K562 (cell line): Measurements from ENCODE around the gene NSMF. TPM values are rescaled to one million over a fixed set of nuclear protein-coding genes. Genes with fewer than 3 reads are reported as not detected.

Source experiments
- ATAC-seq: fragments of 200-7000 bp; cut with Tn5 transposase; 3 replicates; pipeline ENCODE4 v1.9.1; 2020; ENCODE audit warnings: moderate library complexity
- BruUV-seq: library from RNA; stranded (reverse); fragments of 400-500 nt; replicated peaks from 2 replicates; lab custom pipeline; 2021; lab: Mats Ljungman, UMichigan
- CTCF ChIA-PET: fragments of 300-600 bp; formaldehyde crosslinking; extraction: SDS; loops from one replicate; lab custom pipeline; 2021; ENCODE audit warnings: low intra/inter-chr PET ratio; lab: Yijun Ruan, JAX
- POLR2A ChIA-PET: fragments of 300-600, 350-650 bp; sonication (Branson Sonifier 250); formaldehyde crosslinking; extraction: SDS; loops from one replicate; lab custom pipeline; 2021; ENCODE audit warnings: antibody characterized with exemption, inconsistent platforms; lab: Yijun Ruan, JAX
- DNase-seq, 4 experiments: peaks; one replicate each; pipeline versions ENCODE4 v3.0.0 to v3.0.0-alpha.2; 2011 to 2018; ENCODE audit warnings: low spot score in 3 of 4, mixed read lengths in 3 of 4; ENCODE audit errors: extremely low read depth in 1 of 4
- FAIRE-seq: peaks from 2 replicates; lab custom pipeline; 2011; peaks lifted over from hg19 to GRCh38; lab: Jason Lieb, UNC
- H2AFZ ChIP-seq: 2 replicates; pipeline ENCODE4 v1.6.0; 2011; ENCODE audit warnings: low read depth, low read length, control low read depth, inconsistent platforms
- H3K27ac ChIP-seq: fragments of 200-600 bp; 3 replicates; pipeline ENCODE4 v1.8.0; 2011; ENCODE audit warnings: low read depth, mild to moderate bottlenecking, control low read depth, inconsistent platforms, low read length, moderate library complexity, mixed read lengths; ENCODE audit errors: extremely low read depth
- H3K27me3 ChIP-seq, 2 experiments: fragments of 300-600 bp in 1 of 2; 2 replicates in 1 of 2; 3 replicates in 1 of 2; pipeline versions ENCODE4 v1.6.0 to v1.8.0; 2011; ENCODE audit warnings: inconsistent platforms in 2 of 2, low read length in 2 of 2, mild to moderate bottlenecking in 1 of 2, mixed read lengths in 1 of 2, moderate library complexity in 1 of 2; ENCODE audit not compliant: control insufficient read depth in 2 of 2, insufficient read depth in 2 of 2
- H3K36me3 ChIP-seq: fragments of 300-600 bp; 3 replicates; pipeline ENCODE4 v1.8.0; 2011; ENCODE audit warnings: mild to moderate bottlenecking, low read length, inconsistent platforms; ENCODE audit not compliant: control insufficient read depth, insufficient read depth
- H3K4me1 ChIP-seq, 2 experiments: fragments of 200-600 bp in 1 of 2; replicated peaks in 1 of 2; 2 replicates in 1 of 2; 3 replicates in 1 of 2; pipeline versions ENCODE4 v1.5.1 to v1.8.0; 2011; ENCODE audit warnings: inconsistent platforms in 2 of 2, low read length in 2 of 2, mild to moderate bottlenecking in 1 of 2, mixed read lengths in 1 of 2, moderate library complexity in 1 of 2; ENCODE audit not compliant: control insufficient read depth in 2 of 2, insufficient read depth in 2 of 2
- H3K4me2 ChIP-seq: 2 replicates; pipeline ENCODE4 v1.6.1; 2011; ENCODE audit warnings: low read length, control low read depth, inconsistent platforms, mixed read lengths; ENCODE audit not compliant: insufficient read depth
- H3K4me3 ChIP-seq: fragments of 200-600 bp; sonication (generic), shearing (Covaris generic); 2 replicates; pipeline ENCODE4 v1.5.1; 2016; ENCODE audit warnings: control low read depth, inconsistent platforms
- H3K79me2 ChIP-seq: fragments of 200-600 bp; 3 replicates; pipeline ENCODE4 v1.8.0; 2011; ENCODE audit warnings: low read length, inconsistent platforms; ENCODE audit not compliant: control insufficient read depth, insufficient read depth
- H3K9ac ChIP-seq, 2 experiments: 2 replicates each; pipeline versions ENCODE4 v1.6.0 to v1.6.1; 2011; ENCODE audit warnings: low read depth in 2 of 2, low read length in 2 of 2, control low read depth in 1 of 2, inconsistent platforms in 1 of 2, mild to moderate bottlenecking in 1 of 2, mixed read lengths in 1 of 2; ENCODE audit not compliant: insufficient read depth in 1 of 2
- H3K9me1 ChIP-seq: one replicate; pipeline ENCODE4 v1.6.0; 2011; ENCODE audit warnings: inconsistent platforms, mild to moderate bottlenecking, low read length, moderate library complexity; ENCODE audit not compliant: control insufficient read depth, insufficient read depth
- H3K9me3 ChIP-seq: replicated peaks from 2 replicates; pipeline ENCODE4 v1.5.1; 2011; ENCODE audit warnings: low read depth, low read length, inconsistent platforms; ENCODE audit not compliant: control insufficient read depth, insufficient read depth
- H4K20me1 ChIP-seq: replicated peaks from 2 replicates; pipeline ENCODE4 v1.6.1; 2011; ENCODE audit warnings: low read length, inconsistent platforms, mixed read lengths; ENCODE audit not compliant: control insufficient read depth, insufficient read depth
- ELF4 ChIP-seq: fragments of 450-650 bp; formaldehyde crosslinking; IDR thresholded peaks from 2 replicates; pipeline ENCODE4 v1.4.0; 2022; ENCODE audit warnings: missing genetic modification characterization
- ETS1 ChIP-seq: conservative IDR thresholded peaks from 2 replicates; pipeline ENCODE4 v1.6.1; 2011; ENCODE audit warnings: low read depth, mild to moderate bottlenecking, low read length; ENCODE audit not compliant: control insufficient read depth
- FOS ChIP-seq: IDR thresholded peaks from 3 replicates; pipeline ENCODE4 v1.6.1; 2011; ENCODE audit not compliant: insufficient read length; ENCODE audit errors: extremely low read depth
- HEY1 ChIP-seq: fragments of 250-450 bp; sonication (Bioruptor Pico); IDR thresholded peaks from 2 replicates; pipeline ENCODE4 v1.5.0; 2020; ENCODE audit warnings: mild to moderate bottlenecking, moderate library complexity, borderline replicate concordance
- NFE2 ChIP-seq: IDR thresholded peaks from 2 replicates; pipeline ENCODE4 v1.6.1; 2014; ENCODE audit warnings: antibody characterized with exemption, low read depth
- TCF7 ChIP-seq: sonication (generic); IDR thresholded peaks from 2 replicates; pipeline ENCODE4 v1.6.1; 2016; ENCODE audit warnings: antibody characterized with exemption, borderline replicate concordance
- ZNF274 ChIP-seq: IDR thresholded peaks from 2 replicates; pipeline ENCODE4 v1.6.1; 2011; ENCODE audit warnings: low read depth, mild to moderate bottlenecking, low read length, moderate library complexity, borderline replicate concordance
- ZNF280A ChIP-seq: fragments of 450-650 bp; IDR thresholded peaks from 2 replicates; pipeline ENCODE4 v1.6.1; 2018; ENCODE audit warnings: mild to moderate bottlenecking, low read depth; ENCODE audit not compliant: partially characterized antibody
- WGBS: fragments of 100-300 bp; shearing (Covaris generic); methylation state at CpG from one replicate; pipeline ENCODE4 v1.1.6; 2016; ENCODE audit warnings: low coverage, mixed read lengths; ENCODE audit not compliant: insufficient coverage; ENCODE audit errors: missing lambda C conversion rate; 5-methylcytosine and 5-hydroxymethylcytosine counted together
- in situ Hi-C: fragments of 300-500 bp; cut with MboI; formaldehyde crosslinking; loops from 4 replicates; pipeline ENCODE4 v1.15.0; 2018; ENCODE audit warnings: inconsistent platforms, mixed read lengths
- intact Hi-C: fragments of 100-400 bp; cut with micrococcal nuclease; formaldehyde crosslinking; loops from 2 replicates; pipeline ENCODE4 v1.14.2; 2022
- polyA plus RNA-seq, 8 experiments: library from polyadenylated mRNA; depleted of rRNA in 4 of 8; stranded (reverse) in 5 of 8; unstranded in 3 of 8; fragments of >200 nt; fragmentation: Nextera tagmentation in 2 of 8; fragmentation: Illumina TruSeq in 1 of 8; extraction: Ambion mirVana in 2 of 8; extraction: Trizol in 1 of 8; gene quantifications; 2 replicates each; pipeline versions ENCODE4 v1.2.1 to v1.2.3, GENCODE V29; 2011 to 2014; ENCODE audit warnings: inconsistent platforms in 1 of 8, missing spikeins in 1 of 8
- total RNA-seq, 7 experiments: library from RNA; depleted of rRNA in 6 of 7; stranded (reverse); fragments of >200 nt in 6 of 7; fragmentation: Illumina TruSeq in 2 of 7; extraction: Trizol in 2 of 7; gene quantifications; 2 replicates each; pipeline versions ENCODE4 v1.2.1 to v1.2.3, GENCODE V29; 2011 to 2021; ENCODE audit warnings: low replicate concordance in 1 of 7
- TF ChIP-seq, protein P1 (sequence below): fragments of 450-650 bp; IDR thresholded peaks from 2 replicates; pipeline ENCODE4 v1.6.1; 2014; ENCODE audit warnings: low read depth, mild to moderate bottlenecking, moderate library complexity, borderline replicate concordance

NSMF gene
- total and polyA plus RNA-seq, 9 of the 15 experiments (the other 6 are each of a cell fraction or from before 2014, with no cell fraction given): 0.20 to 82.7 (median 29.3) TPM

GRCh38 chr9:137478962-137479861, 20.1 kb upstream of the NSMF start:
- peaks cover 11 to 56% of the 10 kb centered on the region in 2 experiments for H3K4me1 ChIP-seq
- in situ Hi-C loops: no loop called here
- ChIA-PET CTCF (no interaction called here), POLR2A (interaction anchor here (0.5 to 1.5 kb wide), 5 partner anchors 10 to 101 kb away, joined by 3 to 5 read pairs (median 4); no protein-coding TSS in a partner anchor)
- no peaks in the 10 kb centered on the region for H3K9me1 ChIP-seq
- no TSS peak for BruUV-seq
- H3K4me2 ChIP-seq: no peak overlapping the region
- H3K27me3 ChIP-seq: no peaks in the 10 kb centered on the region
- H3K36me3 ChIP-seq: no peaks in the 10 kb centered on the region
- H2AFZ ChIP-seq: peak overlapping the region; percentile 42; the same call in 1 of the 2 replicates
- H3K9me3 ChIP-seq: peaks cover 8% of the 10 kb centered on the region
- DNase-seq: no peak
- no peak overlapping the region for H3K27ac ChIP-seq
- TF ChIP-seq ETS1: no peak
- TF ChIP-seq FOS: no peak
- TF ChIP-seq, protein P1, sequence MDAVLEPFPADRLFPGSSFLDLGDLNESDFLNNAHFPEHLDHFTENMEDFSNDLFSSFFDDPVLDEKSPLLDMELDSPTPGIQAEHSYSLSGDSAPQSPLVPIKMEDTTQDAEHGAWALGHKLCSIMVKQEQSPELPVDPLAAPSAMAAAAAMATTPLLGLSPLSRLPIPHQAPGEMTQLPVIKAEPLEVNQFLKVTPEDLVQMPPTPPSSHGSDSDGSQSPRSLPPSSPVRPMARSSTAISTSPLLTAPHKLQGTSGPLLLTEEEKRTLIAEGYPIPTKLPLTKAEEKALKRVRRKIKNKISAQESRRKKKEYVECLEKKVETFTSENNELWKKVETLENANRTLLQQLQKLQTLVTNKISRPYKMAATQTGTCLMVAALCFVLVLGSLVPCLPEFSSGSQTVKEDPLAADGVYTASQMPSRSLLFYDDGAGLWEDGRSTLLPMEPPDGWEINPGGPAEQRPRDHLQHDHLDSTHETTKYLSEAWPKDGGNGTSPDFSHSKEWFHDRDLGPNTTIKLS: no peak
- TF ChIP-seq NFE2: no peak
- TF ChIP-seq ZNF280A: no peak
- no peak for TF ChIP-seq HEY1
- no peak for TF ChIP-seq ELF4 (CRISPR knock-in tag)
- TF ChIP-seq ZNF274: no peak
- TF ChIP-seq TCF7: no peak
- peak overlapping the region in 1 of 2 experiments; percentile 36; a peak in 1 of 4 replicates for H3K9ac ChIP-seq
- no peaks in the 10 kb centered on the region for H4K20me1 ChIP-seq
- intact Hi-C loops: no loop called here
- 64% methylated on average over 22 of the region's 36 CpGs for WGBS
- H3K4me3 ChIP-seq: no peak overlapping the region
- no peak for ATAC-seq
- no peak for FAIRE-seq
- H3K79me2 ChIP-seq: no peaks in the 10 kb centered on the region
